ENCODE results near the gene DOCK7. TPM values are rescaled to one million over a fixed set of nuclear protein-coding genes. Genes with fewer than 3 reads are reported as not detected.

Gene DOCK7
- polyA plus RNA-seq, 3 donors: 2.9 to 3.7 (median 3.5) TPM

DNA sequence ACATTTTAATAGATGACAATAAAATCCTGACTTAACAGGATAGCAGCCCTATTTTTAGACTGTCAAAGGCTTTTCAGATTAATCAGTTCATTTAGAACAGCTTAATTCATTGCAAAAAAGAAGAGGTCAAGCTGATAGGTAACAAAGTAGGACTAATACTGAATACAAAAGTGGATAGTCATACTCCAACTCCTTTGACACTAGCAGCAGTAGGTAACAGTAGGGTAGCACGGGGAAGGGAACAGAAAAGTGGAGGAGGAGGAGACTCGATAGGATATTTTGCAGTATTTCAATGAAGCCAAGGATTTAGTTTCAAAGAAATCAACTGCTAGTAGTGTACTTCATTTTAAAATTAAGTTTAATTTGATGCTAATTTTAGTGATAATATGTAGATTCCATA is 200.2 kb downstream of the DOCK7 start:
- peaks cover 2 to 20% of the 10 kb centered on the region in 2 donors for H3K36me3 ChIP-seq (replicated peaks in 1 of 2; ENCODE audit: control insufficient read depth in 1 of 2, insufficient read depth in 2 of 2, low read length in 2 of 2)
- H3K4me3 Mint-ChIP-seq: no peak overlapping the region
- no peaks in the 10 kb centered on the region for H3K79me2 ChIP-seq (ENCODE audit: insufficient read depth, low read length)
- DNase-seq: no peak
- peak overlapping the region in 1 of 7 donors; percentile 50 for H3K27ac Mint-ChIP-seq
- peaks cover 9 to 11% of the 10 kb centered on the region in 2 donors for H3K36me3 Mint-ChIP-seq
- no peak overlapping the region for H3K9ac ChIP-seq (ENCODE audit: insufficient read depth, low read length, poor library complexity, severe bottlenecking)
- peaks cover 0 to 1% (median 0%) of the 10 kb centered on the region in 3 donors for H3K27me3 Mint-ChIP-seq (ENCODE audit: low read depth in 3 of 3)
- no peak overlapping the region for H3K4me2 ChIP-seq (replicated peaks; ENCODE audit: extremely low read depth, low read length, poor library complexity, severe bottlenecking)
- TF ChIP-seq, protein P1, sequence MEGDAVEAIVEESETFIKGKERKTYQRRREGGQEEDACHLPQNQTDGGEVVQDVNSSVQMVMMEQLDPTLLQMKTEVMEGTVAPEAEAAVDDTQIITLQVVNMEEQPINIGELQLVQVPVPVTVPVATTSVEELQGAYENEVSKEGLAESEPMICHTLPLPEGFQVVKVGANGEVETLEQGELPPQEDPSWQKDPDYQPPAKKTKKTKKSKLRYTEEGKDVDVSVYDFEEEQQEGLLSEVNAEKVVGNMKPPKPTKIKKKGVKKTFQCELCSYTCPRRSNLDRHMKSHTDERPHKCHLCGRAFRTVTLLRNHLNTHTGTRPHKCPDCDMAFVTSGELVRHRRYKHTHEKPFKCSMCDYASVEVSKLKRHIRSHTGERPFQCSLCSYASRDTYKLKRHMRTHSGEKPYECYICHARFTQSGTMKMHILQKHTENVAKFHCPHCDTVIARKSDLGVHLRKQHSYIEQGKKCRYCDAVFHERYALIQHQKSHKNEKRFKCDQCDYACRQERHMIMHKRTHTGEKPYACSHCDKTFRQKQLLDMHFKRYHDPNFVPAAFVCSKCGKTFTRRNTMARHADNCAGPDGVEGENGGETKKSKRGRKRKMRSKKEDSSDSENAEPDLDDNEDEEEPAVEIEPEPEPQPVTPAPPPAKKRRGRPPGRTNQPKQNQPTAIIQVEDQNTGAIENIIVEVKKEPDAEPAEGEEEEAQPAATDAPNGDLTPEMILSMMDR (IDR thresholded peaks at IDR 0.05): no peak
- no peak overlapping the region for H2AFZ ChIP-seq (ENCODE audit: insufficient read depth, low read depth, low read length, poor library complexity, severe bottlenecking)
- H3K4me3 ChIP-seq (replicated peaks in 1 of 3; ENCODE audit: low read depth in 2 of 3, low read length in 3 of 3): no peak overlapping the region
- no peak overlapping the region for H3K27ac ChIP-seq (ENCODE audit: low read depth in 1 of 2, low read length in 2 of 2)
- no CpG with 5 or more reads among the region's 2 CpGs for WGBS (ENCODE audit: insufficient coverage)
- intact Hi-C loops (cut with micrococcal nuclease): no loop called here
- no peaks in the 10 kb centered on the region for H3K27me3 ChIP-seq (ENCODE audit: control insufficient read depth in 2 of 2, insufficient read depth in 2 of 2, low read length in 2 of 2)
- no peaks in the 10 kb centered on the region for H3K9me3 ChIP-seq (replicated peaks in 1 of 2; ENCODE audit: control insufficient read depth in 1 of 2, insufficient read depth in 1 of 2, low read length in 2 of 2)
- H3K9me3 Mint-ChIP-seq: no peaks in the 10 kb centered on the region
- peaks cover 9% of the 10 kb centered on the region for H3K4me1 Mint-ChIP-seq
- peaks cover 3 to 9% of the 10 kb centered on the region in 2 donors for H3K4me1 ChIP-seq (ENCODE audit: control insufficient read depth in 1 of 2, insufficient read depth in 2 of 2, low read length in 2 of 2)
- no peaks in the 10 kb centered on the region for H4K20me1 ChIP-seq (ENCODE audit: insufficient read depth, low read length)

DNA sequence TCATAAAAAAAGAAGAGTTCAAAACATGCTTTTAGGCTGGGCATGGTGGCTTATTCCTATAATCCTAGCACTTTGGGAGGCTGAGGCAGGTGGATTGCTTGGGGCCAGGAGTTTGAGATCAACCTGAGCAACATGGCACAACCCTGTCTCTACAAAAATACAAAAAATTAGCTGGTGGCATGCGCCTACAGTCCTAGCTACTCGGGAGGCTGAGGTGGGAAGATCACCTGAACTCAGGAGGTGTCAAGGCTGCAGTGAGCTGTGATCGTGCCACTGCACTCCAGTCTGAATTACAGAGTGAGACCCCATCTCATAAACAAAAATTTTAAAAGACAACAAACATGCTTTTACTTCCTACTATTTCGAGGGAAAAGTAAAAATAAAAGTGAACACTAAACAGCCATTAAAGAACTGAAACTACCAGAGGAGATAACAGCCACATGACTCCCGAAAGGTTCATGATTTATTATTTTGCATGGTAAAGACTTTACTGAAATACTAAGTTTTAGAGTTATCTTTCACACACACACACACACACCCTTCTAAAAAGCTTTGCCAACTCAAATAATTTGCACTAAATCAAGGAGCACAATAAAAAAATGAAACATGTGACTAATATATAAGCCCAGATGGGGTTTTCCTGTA is 203.2 kb downstream of the DOCK7 start:
- intact Hi-C loops (cut with micrococcal nuclease): no loop called here
- no peaks in the 10 kb centered on the region for H3K9me3 ChIP-seq (replicated peaks in 1 of 2; ENCODE audit: control insufficient read depth in 1 of 2, insufficient read depth in 1 of 2, low read length in 2 of 2)
- TF ChIP-seq, protein P1 (IDR thresholded peaks at IDR 0.05): no peak
- WGBS (ENCODE audit: insufficient coverage): no CpG with 5 or more reads among the region's 5 CpGs
- Mint-ChIP-seq H3K4me3 (peak overlapping the region; percentile 31 to 71), H3K4me1 (peaks cover 9% of the 10 kb centered on the region), H3K27ac (peak overlapping the region in 5 of 7 donors; percentile 6 to 59 (median 32)), H3K9me3 (peaks cover 0 to 2% (median 0%) of the 10 kb centered on the region in 7 donors), H3K36me3 (peaks cover 8 to 13% of the 10 kb centered on the region in 2 donors), H3K27me3 (ENCODE audit: low read depth in 3 of 3) (peaks cover 0 to 3% (median 1%) of the 10 kb centered on the region in 3 donors)
- no peak overlapping the region for H3K4me2 ChIP-seq (replicated peaks; ENCODE audit: extremely low read depth, low read length, poor library complexity, severe bottlenecking)
- no peak for DNase-seq
- no peaks in the 10 kb centered on the region for H3K79me2 ChIP-seq (ENCODE audit: insufficient read depth, low read length)
- H3K4me3 ChIP-seq (replicated peaks in 1 of 3; ENCODE audit: low read depth in 2 of 3, low read length in 3 of 3): peak overlapping the region in 1 of 3 experiments; percentile 40
- peak overlapping the region in 1 of 2 donors; percentile 21 for H3K27ac ChIP-seq (ENCODE audit: low read depth in 1 of 2, low read length in 2 of 2)
- peak overlapping the region; percentile 17 for H2AFZ ChIP-seq (ENCODE audit: insufficient read depth, low read depth, low read length, poor library complexity, severe bottlenecking)
- H3K36me3 ChIP-seq (replicated peaks in 1 of 2; ENCODE audit: control insufficient read depth in 1 of 2, insufficient read depth in 2 of 2, low read length in 2 of 2): peaks cover 0 to 4% of the 10 kb centered on the region in 2 donors
- H3K27me3 ChIP-seq (ENCODE audit: control insufficient read depth in 2 of 2, insufficient read depth in 2 of 2, low read length in 2 of 2): no peaks in the 10 kb centered on the region
- no peaks in the 10 kb centered on the region for H4K20me1 ChIP-seq (ENCODE audit: insufficient read depth, low read length)
- H3K4me1 ChIP-seq (ENCODE audit: control insufficient read depth in 1 of 2, insufficient read depth in 2 of 2, low read length in 2 of 2): peaks cover 3 to 9% of the 10 kb centered on the region in 2 donors
- peak overlapping the region; percentile 37 for H3K9ac ChIP-seq (ENCODE audit: insufficient read depth, low read length, poor library complexity, severe bottlenecking)

All from CD14-positive monocyte (primary cell).